ENCODE data around the gene HNRNPAB. TPM values are rescaled to one million over a fixed set of nuclear protein-coding genes. Genes with fewer than 3 reads are reported as not detected.

Gene HNRNPAB
- total and polyA plus RNA-seq, 3 donors from 2014 or later, result 63.1 to 71.0 (median 66.2) TPM

DNA sequence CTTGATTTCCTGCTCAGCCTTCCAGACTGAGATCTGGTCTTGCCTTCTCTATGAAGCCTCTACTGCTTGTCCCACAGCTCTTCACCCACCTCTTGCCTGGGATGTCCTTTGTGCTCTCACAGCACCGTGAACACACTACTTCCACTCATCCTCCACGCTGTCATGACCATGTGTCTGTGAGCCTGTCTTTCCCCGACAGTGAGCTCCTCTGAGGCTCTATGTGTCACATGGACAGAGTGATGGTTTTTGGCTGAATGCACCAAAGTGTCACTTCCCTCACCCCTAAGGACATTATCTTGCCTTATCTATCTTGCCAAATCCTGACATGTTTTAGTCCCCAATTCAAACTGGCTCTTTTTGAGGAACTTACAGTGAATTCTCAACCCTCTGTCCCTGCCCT is 16.9 kb downstream of the HNRNPAB start:
- no peaks in the 10 kb centered on the region for H3K27me3 ChIP-seq
- no peak overlapping the region for H3K27ac ChIP-seq
- no peaks in the 10 kb centered on the region for H3K9me3 ChIP-seq
- H3K36me3 ChIP-seq (ENCODE audit: low read depth, missing control alignments), result no peaks in the 10 kb centered on the region
- H3K4me1 ChIP-seq, result no peaks in the 10 kb centered on the region
- WGBS, 2 donors, result 83 to 90% methylated on average over 3 of the region's 3 CpGs
- DNase-seq, result no peak
- TF ChIP-seq POLR2A (IDR thresholded peaks at IDR 0.05), result no peak
- TF ChIP-seq CTCF (IDR thresholded peaks at IDR 0.05), result no peak
- H3K4me3 ChIP-seq, result no peak overlapping the region
- intact Hi-C loops (cut with DNase I; ENCODE audit: low total_unique reads), result no loop called here

- no peaks in the 10 kb centered on the region for H3K9me3 ChIP-seq
- H3K36me3 ChIP-seq (ENCODE audit: low read depth, missing control alignments), result no peaks in the 10 kb centered on the region
- DNase-seq, result no peak
- WGBS, 2 donors, result 82 to 88% methylated on average over 3 to 5 of the region's 5 CpGs
- H3K4me1 ChIP-seq, result no peaks in the 10 kb centered on the region
- H3K4me3 ChIP-seq, result no peak overlapping the region
- TF ChIP-seq POLR2A (IDR thresholded peaks at IDR 0.05) (no peak), CTCF (IDR thresholded peaks at IDR 0.05) (no peak)
- no peaks in the 10 kb centered on the region for H3K27me3 ChIP-seq
- intact Hi-C loops (cut with DNase I; ENCODE audit: low total_unique reads), result no loop called here
- no peak overlapping the region for H3K27ac ChIP-seq
Measured at GRCh38 chr5:178221853-178222252, 17.5 kb downstream of the HNRNPAB start.

GRCh38 chr5:178222292-178222691 is 18.0 kb downstream of the HNRNPAB start:
- intact Hi-C loops (cut with DNase I; ENCODE audit: low total_unique reads), result no loop called here
- Histone ChIP-seq H3K4me1 (no peaks in the 10 kb centered on the region), H3K36me3 (ENCODE audit: low read depth, missing control alignments) (no peaks in the 10 kb centered on the region)

DNA sequence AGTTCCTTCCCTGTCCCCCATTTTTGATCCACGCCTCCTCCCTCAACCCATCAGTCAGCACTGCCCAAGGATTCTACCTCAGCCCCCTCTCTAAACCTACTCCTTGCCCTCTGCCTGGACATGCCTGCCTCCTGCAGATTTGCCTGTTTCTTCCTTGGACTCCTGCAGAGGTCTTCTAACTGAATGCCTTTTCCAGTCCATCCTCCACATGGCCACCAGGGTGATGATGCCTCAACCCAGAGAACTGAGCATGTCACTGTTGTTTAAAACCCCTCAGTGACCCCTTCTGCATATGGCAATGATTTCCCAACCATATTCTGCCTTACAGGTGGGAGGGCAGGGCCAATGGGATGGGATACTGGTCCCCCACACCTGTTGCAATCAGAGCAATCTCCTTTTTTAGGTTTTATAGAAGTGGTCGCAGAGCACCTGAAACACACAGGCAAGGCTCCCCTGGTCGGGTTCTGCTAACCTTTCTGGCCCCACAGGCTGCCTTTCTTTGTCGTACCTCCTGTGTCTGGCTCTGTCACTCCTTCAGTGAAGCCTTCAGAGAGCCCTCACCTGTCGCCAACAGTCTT is 19.0 kb downstream of the HNRNPAB start:
- Histone ChIP-seq H3K9me3 (no peaks in the 10 kb centered on the region), H3K27me3 (no peaks in the 10 kb centered on the region), H3K4me3 (no peak overlapping the region), H3K27ac (no peak overlapping the region), H3K36me3 (ENCODE audit: low read depth, missing control alignments) (no peaks in the 10 kb centered on the region), H3K4me1 (no peaks in the 10 kb centered on the region)
- TF ChIP-seq CTCF (IDR thresholded peaks at IDR 0.05), result no peak
- TF ChIP-seq POLR2A (IDR thresholded peaks at IDR 0.05), result no peak
- 87 to 90% methylated on average over 5 of the region's 5 CpGs for WGBS, 2 donors
- intact Hi-C loops (cut with DNase I; ENCODE audit: low total_unique reads), result no loop called here
- no peak for DNase-seq

More at GRCh38 chr5:178222292-178222691, 18.0 kb downstream of the HNRNPAB start:
- no peak for TF ChIP-seq CTCF (IDR thresholded peaks at IDR 0.05)
- TF ChIP-seq POLR2A (IDR thresholded peaks at IDR 0.05), result no peak
- Histone ChIP-seq H3K4me3 (no peak overlapping the region), H3K27ac (no peak overlapping the region), H3K27me3 (no peaks in the 10 kb centered on the region), H3K9me3 (no peaks in the 10 kb centered on the region)
- 92 to 98% methylated on average over 9 to 15 of the region's 15 CpGs for WGBS, 2 donors
- no peak for DNase-seq

GRCh38 chr5:178223828-178224335 is 19.5 kb downstream of the HNRNPAB start:
- intact Hi-C loops (cut with DNase I; ENCODE audit: low total_unique reads), result no loop called here
- 68 to 76% methylated on average over 13 of the region's 13 CpGs for WGBS, 2 donors

More at GRCh38 chr5:178223828-178224335, 19.5 kb downstream of the HNRNPAB start:
- TF ChIP-seq POLR2A (IDR thresholded peaks at IDR 0.05) (no peak), CTCF (IDR thresholded peaks at IDR 0.05) (no peak)
- H3K4me1 ChIP-seq, result no peaks in the 10 kb centered on the region
- no peaks in the 10 kb centered on the region for H3K9me3 ChIP-seq
- H3K27ac ChIP-seq, result no peak overlapping the region
- H3K27me3 ChIP-seq, result no peaks in the 10 kb centered on the region
- DNase-seq, result no peak
- H3K4me3 ChIP-seq, result no peak overlapping the region
- H3K36me3 ChIP-seq (ENCODE audit: low read depth, missing control alignments), result no peaks in the 10 kb centered on the region

All from testis (tissue), 3 donors.